ENCODE results near the gene TUBGCP3. TPM values are rescaled to one million over a fixed set of nuclear protein-coding genes. Genes with fewer than 3 reads are reported as not detected.

Gene TUBGCP3
- polyA plus RNA-seq, 1 donor from 2014 or later: 20.3 TPM

GRCh38 chr13:112457081-112457480 lies 130.9 kb downstream of the TUBGCP3 start:
- Histone ChIP-seq H3K4me3 (ENCODE audit: low read length) (no peak overlapping the region), H3K79me2 (replicated peaks; ENCODE audit: insufficient read depth, low read length) (no peaks in the 10 kb centered on the region), H4K20me1 (ENCODE audit: insufficient read depth) (no peaks in the 10 kb centered on the region), H3K9ac (ENCODE audit: low read length) (no peak overlapping the region), H3K4me2 (ENCODE audit: low read length) (no peak overlapping the region), H3K36me3 (ENCODE audit: insufficient read depth, low read length) (no peaks in the 10 kb centered on the region), H3K27me3 (ENCODE audit: insufficient read depth, low read depth, low read length) (no peaks in the 10 kb centered on the region), H3F3A (ENCODE audit: insufficient read depth, low read length, poor library complexity, severe bottlenecking) (no peaks in the 10 kb centered on the region), H3K9me2 (ENCODE audit: insufficient read depth, low read length) (no peaks in the 10 kb centered on the region), H3K9me3 (ENCODE audit: low read length) (no peaks in the 10 kb centered on the region), H3K27ac (ENCODE audit: low read length) (no peak overlapping the region), H2AFZ (ENCODE audit: low read depth, low read length) (no peak overlapping the region)
- TF ChIP-seq POLR2AphosphoS5 (IDR thresholded peaks at IDR 0.05): no peak

GRCh38 chr13:112456138-112457056 lies 131.6 kb downstream of the TUBGCP3 start:
- Histone ChIP-seq H3F3A (ENCODE audit: insufficient read depth, low read length, poor library complexity, severe bottlenecking) (no peaks in the 10 kb centered on the region), H3K27ac (ENCODE audit: low read length) (no peak overlapping the region), H3K4me3 (ENCODE audit: low read length) (no peak overlapping the region), H3K9ac (ENCODE audit: low read length) (no peak overlapping the region), H4K20me1 (ENCODE audit: insufficient read depth) (no peaks in the 10 kb centered on the region), H3K27me3 (ENCODE audit: insufficient read depth, low read depth, low read length) (no peaks in the 10 kb centered on the region), H2AFZ (ENCODE audit: low read depth, low read length) (no peak overlapping the region), H3K79me2 (replicated peaks; ENCODE audit: insufficient read depth, low read length) (no peaks in the 10 kb centered on the region), H3K9me3 (ENCODE audit: low read length) (no peaks in the 10 kb centered on the region), H3K4me2 (ENCODE audit: low read length) (no peak overlapping the region), H3K9me2 (ENCODE audit: insufficient read depth, low read length) (no peaks in the 10 kb centered on the region), H3K36me3 (ENCODE audit: insufficient read depth, low read length) (no peaks in the 10 kb centered on the region)
- TF ChIP-seq EZH2 (IDR thresholded peaks at IDR 0.05; ENCODE audit: borderline replicate concordance, insufficient read depth, low read length, poor library complexity, severe bottlenecking) (no peak), CTCF (IDR thresholded peaks at IDR 0.05; ENCODE audit: poor library complexity, severe bottlenecking) (no peak), POLR2AphosphoS5 (IDR thresholded peaks at IDR 0.05) (no peak), TAF1 (IDR thresholded peaks at IDR 0.05; ENCODE audit: low read depth) (no peak), MXI1 (conservative IDR thresholded peaks at IDR 0.05; ENCODE audit: poor library complexity, severe bottlenecking) (no peak), REST (IDR thresholded peaks at IDR 0.05; ENCODE audit: borderline replicate concordance) (no peak), RAD21 (conservative IDR thresholded peaks at IDR 0.05) (no peak), SMC3 (conservative IDR thresholded peaks at IDR 0.05; ENCODE audit: poor library complexity) (no peak)
